Effector memory CD4-positive, alpha-beta T cell (primary cell): ENCODE data around the gene POTEJ.
"Not testable (repeated sequence)": the region's sequence is repeated elsewhere in the genome, so short reads cannot be mapped to it uniquely, and the experiment has no call there.

ENCODE experiments used
- DNase-seq, 3 donors: peaks; one replicate each; pipeline ENCODE4 v3.0.0-alpha.2; 2020
- H3K27ac ChIP-seq: 2 replicates; pipeline ENCODE4 v1.7.0; 2013; ENCODE audit warnings: mild to moderate bottlenecking, low read length, moderate library complexity; ENCODE audit not compliant: insufficient read depth, poor library complexity, severe bottlenecking
- H3K27me3 ChIP-seq: replicated peaks from 2 replicates; pipeline ENCODE4 v1.7.0; 2013; ENCODE audit warnings: mild to moderate bottlenecking, low read length; ENCODE audit not compliant: insufficient read depth, control insufficient read depth, poor library complexity, severe bottlenecking
- H3K36me3 ChIP-seq: 2 replicates; pipeline ENCODE4 v1.7.0; 2013; ENCODE audit warnings: mild to moderate bottlenecking, low read length, moderate library complexity; ENCODE audit not compliant: control insufficient read depth, insufficient read depth
- H3K4me1 ChIP-seq: 2 replicates; pipeline ENCODE4 v1.7.0; 2013; ENCODE audit warnings: low read length, mild to moderate bottlenecking; ENCODE audit not compliant: control insufficient read depth, insufficient read depth, poor library complexity, severe bottlenecking
- H3K4me3 ChIP-seq: 2 replicates; pipeline ENCODE4 v1.7.0; 2013; ENCODE audit warnings: low read length, low read depth, mild to moderate bottlenecking; ENCODE audit not compliant: insufficient read depth, poor library complexity, severe bottlenecking
- H3K9me3 ChIP-seq: 2 replicates; pipeline ENCODE4 v1.7.0; 2013; ENCODE audit warnings: mild to moderate bottlenecking, low read length, moderate library complexity; ENCODE audit not compliant: control insufficient read depth

Gene POTEJ

DNA sequence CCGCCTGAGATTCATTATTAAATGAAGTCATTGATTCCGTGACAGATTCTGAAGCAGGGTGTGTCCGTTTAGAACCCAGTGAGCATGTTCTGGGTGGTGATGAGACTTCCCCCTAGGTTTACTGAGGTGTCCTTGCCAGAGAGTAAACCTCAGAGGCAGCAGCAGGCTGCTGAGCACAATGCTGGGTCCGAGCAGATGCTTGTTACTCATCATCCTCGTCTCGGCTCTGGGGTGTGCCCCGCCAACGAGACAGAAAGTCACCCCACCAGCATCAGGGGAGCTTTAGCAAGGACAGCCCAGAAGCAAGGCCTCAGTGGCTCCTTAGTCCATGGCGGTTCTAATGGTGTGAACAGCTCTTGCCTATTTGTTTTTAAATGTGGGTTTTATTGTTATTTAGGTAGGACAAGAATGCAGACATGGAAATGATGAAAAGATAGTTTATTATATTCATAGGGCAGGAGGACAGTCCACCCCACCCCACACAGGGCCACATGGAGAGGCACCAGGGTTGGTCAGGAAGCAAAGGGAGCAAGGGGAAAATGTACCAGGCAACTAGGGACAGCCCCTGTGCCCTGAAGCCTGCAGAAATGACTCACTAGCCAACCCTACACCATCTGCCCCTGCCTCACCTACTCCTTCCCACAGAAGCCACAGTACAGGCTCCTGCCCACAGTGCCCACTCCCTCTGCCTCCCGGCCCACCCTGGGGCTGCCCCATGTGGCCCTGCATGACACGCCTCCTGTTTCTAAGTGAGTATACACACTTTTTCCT is 22.4 kb upstream of the POTEJ start:
- not testable (repeated sequence) for H3K27ac ChIP-seq, H3K4me1 ChIP-seq, H3K36me3 ChIP-seq, H3K4me3 ChIP-seq, DNase-seq, H3K27me3 ChIP-seq, H3K9me3 ChIP-seq

DNA sequence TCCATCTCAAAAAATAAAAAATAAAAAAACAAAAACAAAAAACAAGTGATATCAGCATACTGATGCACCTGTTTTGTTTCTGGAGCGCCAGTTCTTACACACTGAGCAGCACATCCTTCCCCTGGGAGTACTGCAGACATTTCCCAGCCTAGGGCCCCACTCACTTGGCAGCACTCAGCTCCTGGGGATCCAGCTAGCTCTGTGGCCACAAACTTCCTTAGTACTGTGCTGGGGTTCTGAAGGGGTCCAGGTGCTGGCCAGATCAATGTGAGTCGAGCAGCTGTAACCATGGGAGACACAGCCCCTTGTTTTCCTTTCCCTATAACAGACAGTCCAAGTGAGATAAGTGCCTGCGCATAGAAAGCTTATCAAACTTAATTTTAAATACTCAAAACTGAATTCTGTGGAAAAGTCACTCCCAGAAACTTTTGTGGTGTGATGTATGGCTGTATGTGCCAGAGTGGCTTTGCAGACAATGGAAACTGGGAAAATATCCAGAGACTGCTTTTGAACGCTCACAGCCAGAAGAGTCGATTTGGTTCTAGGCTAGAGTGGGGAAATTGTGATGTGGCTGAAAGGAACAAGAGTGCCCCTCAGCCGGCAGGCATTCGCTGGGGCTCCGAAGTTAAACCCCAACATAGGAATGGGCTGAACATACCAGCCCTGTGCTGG is 20.9 kb upstream of the POTEJ start:
- H3K27me3 ChIP-seq, H3K9me3 ChIP-seq, DNase-seq, H3K27ac ChIP-seq, H3K4me1 ChIP-seq, H3K4me3 ChIP-seq, H3K36me3 ChIP-seq: not testable (repeated sequence)

DNA sequence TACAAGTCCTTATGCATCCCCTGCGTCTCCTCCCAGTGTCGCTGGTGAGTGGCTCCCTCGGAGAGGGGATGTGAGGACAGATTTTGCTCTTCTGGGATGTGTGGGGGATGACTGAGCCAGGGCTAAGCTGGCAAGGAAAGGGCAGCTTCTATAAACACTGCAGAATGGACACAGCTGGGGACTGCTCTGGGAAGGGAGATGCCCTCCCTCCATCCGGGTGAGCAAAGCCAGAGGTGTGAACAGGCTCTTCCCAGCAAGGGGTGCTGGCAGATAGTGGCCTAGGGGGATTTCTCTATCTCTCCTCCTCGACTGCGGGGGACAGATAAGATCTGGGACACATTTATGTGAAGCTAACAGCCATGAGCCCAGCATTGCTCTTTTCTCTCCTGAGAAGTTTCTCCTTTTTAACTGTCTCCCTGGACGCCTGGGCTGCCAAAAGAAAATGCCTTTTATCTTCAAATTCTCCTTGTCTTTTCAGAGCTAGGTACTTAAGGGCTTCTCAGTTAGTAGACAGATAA is 20.3 kb upstream of the POTEJ start:
- H3K27ac ChIP-seq, H3K9me3 ChIP-seq, H3K27me3 ChIP-seq, H3K36me3 ChIP-seq, DNase-seq, H3K4me3 ChIP-seq, H3K4me1 ChIP-seq: not testable (repeated sequence)

DNA sequence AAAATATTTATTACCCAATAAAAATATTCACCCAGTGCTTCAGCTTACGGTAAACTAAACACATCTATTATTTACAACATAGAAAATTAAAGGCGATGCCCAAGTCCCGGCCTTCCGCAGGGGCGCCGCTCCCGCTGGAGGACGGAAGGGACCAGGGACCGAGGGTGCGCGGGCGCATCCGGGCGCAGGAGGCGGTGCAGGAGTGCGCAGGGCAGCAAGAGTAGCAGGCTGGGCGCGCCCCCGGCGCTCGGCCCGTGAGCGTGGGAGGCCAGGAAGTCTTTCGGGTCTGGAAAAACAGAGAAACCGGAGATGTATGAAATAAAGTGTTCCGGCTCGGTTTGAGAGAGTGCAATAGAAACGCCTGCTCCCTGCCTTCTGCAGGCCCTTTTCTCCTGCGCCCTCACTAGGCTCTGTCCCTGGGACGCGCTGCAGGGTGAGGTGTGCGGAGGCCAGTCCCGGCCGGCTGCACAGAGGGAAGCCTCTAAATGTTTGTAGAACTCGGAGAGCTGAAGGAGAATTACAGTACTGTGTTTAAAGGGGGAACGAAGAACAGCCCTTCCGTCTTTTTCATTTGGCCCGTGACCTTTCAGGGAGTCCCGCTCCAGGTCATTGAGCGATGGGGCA is 18.3 kb upstream of the POTEJ start:
- not testable (repeated sequence) for DNase-seq, H3K4me3 ChIP-seq, H3K27ac ChIP-seq, H3K9me3 ChIP-seq, H3K4me1 ChIP-seq, H3K36me3 ChIP-seq, H3K27me3 ChIP-seq

DNA sequence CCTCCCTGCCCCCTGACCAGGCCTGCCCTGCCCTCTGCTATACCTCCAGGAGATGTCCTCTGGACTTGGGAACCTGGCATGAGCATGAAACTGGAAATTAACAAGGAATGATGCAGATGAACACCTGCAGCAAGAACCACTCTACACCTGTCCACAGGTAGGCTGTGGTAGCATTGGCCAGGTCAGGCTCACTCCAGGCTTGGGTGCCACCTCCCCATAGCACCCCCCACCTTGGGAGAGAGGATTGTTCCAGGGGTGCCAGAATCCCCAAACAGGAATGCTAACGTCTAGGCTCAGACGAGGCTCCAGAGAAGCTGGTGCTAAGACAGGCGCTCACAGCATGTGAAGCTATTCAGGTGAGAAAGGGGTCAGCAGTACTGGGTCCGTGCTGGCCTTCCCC is 17.2 kb upstream of the POTEJ start:
- not testable (repeated sequence) for H3K4me1 ChIP-seq, H3K9me3 ChIP-seq, H3K36me3 ChIP-seq, DNase-seq, H3K27ac ChIP-seq, H3K27me3 ChIP-seq, H3K4me3 ChIP-seq

DNA sequence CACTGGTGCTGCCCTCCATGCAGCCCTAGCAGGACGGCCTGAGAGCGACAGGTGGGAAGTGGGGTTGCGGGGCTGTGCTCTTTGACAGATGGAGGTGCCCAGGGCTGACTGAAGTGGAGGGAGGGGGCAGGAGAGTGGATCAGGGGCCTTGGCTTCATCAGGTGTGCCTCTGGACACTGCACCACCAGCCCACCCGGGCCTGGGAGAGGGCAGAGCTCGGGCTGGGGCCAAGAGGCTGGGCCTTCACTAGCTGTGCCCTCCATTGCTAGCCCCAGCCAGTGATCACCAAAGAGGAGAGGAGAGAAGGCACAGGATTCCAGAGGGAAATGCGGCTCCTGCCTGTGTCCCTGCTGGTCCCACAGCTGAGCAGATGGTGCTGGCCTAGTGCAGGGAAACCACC is 14.5 kb upstream of the POTEJ start:
- not testable (repeated sequence) for H3K27me3 ChIP-seq, H3K9me3 ChIP-seq, H3K4me3 ChIP-seq, H3K36me3 ChIP-seq, H3K27ac ChIP-seq, DNase-seq, H3K4me1 ChIP-seq

DNA sequence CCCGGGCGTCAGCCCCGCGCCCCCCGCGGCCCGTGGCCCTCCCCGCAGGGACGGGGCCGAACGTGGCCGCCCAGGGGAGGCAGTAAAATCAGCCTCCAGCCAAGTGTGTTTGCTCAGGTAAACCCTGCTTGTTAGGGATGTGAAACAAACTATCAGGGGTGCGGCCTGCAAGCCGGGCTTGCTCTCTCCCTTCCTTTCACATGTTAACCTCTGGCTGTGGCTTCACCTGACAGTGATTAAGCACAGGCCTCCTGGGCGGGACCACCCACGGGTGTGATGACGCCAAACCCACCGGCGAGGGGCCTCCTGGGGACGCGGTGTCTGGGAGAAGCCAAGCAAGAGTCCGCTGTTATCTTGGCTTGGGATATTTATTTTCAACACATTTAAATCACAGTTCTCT is 13.2 kb upstream of the POTEJ start:
- not testable (repeated sequence) for H3K36me3 ChIP-seq, H3K9me3 ChIP-seq, H3K4me1 ChIP-seq, DNase-seq, H3K4me3 ChIP-seq, H3K27ac ChIP-seq, H3K27me3 ChIP-seq

DNA sequence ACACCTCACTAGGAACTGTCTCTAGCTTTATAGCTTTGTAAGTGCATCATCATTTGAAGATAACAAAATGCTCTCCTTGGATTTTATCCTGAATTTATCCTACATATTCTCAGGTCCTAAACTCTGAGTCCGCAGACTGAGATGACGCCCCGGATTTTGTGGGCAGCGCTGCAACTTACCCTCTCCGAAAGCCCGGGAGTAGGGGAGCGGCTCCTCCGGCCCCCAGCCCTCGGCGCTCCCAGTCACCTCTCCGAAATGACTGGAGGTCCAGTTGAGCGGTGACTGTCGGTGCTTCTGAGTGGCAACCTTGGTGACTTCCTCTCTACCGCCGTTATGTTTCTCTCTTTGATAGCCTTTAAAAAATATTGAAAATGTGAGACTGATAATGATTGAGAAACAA is 12.8 kb upstream of the POTEJ start:
- not testable (repeated sequence) for DNase-seq, H3K4me1 ChIP-seq, H3K36me3 ChIP-seq, H3K4me3 ChIP-seq, H3K9me3 ChIP-seq, H3K27me3 ChIP-seq, H3K27ac ChIP-seq

DNA sequence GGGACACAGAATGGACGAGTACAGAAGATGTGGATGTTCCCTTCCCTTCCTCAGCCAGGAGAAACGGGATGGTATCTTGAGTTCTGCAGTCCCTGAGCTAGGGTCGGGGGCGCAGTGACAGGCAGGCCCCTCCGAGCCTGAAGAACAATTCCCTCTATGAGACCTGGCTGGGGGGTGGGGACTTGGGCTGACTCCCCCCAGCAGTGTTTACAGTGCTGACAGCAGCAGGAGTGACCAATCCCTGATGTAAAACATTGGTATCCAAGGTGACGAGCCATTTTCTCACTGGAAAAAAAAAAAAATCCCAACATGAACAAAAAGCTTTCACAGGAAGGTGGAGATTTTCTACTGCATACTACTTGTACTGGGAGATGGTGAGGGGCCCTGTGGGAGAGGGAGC is 11.8 kb upstream of the POTEJ start, which contains the start of gene CFC1:
CFC1 (minus strand) TSS at position 183 of the 400 bp plus-strand sequence. CDS start 288 bp downstream, outside the sequence.
- not testable (repeated sequence) for H3K36me3 ChIP-seq, H3K9me3 ChIP-seq, DNase-seq

DNA sequence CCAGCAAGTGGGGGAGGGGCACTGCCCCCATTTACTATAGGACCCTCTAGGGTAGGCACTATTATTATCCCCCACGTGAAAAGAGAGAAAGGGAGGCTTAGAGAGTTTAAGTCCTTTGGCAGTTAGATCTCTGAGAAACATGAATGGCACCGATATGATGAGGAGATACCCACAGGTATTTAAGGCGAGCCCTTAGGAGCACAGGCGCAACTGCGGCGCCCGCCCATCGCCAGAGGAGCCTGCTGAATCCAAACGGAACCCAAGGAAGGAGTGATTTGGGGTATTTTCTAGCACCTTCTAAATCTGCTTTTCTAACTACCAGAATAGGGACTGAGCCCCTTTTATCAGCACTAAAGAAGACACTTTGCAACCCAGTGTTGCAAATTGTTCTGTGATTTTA is 11.3 kb upstream of the POTEJ start:
- H3K4me3 ChIP-seq, H3K27me3 ChIP-seq, H3K36me3 ChIP-seq, H3K9me3 ChIP-seq, DNase-seq, H3K27ac ChIP-seq, H3K4me1 ChIP-seq: not testable (repeated sequence)

More for the DNA sequence above, 11.8 kb upstream of the POTEJ start, which contains the start of gene CFC1:
- not testable (repeated sequence) for H3K4me1 ChIP-seq, H3K4me3 ChIP-seq, H3K27me3 ChIP-seq, H3K27ac ChIP-seq
